Naive B cell (primary cell): ENCODE results near the gene LBR. TPM values are rescaled to one million over a fixed set of nuclear protein-coding genes. Genes with fewer than 3 reads are reported as not detected.

Source experiments
- ATAC-seq, 2 donors: fragments of 150-1000 bp; cut with Tn5 transposase; 2 replicates each; pipeline ENCODE4 v1.10.0; 2021; ENCODE audit warnings: low read depth in 2 of 2, mild to moderate bottlenecking in 2 of 2, moderate library complexity in 2 of 2
- DNase-seq: peaks from one replicate; pipeline ENCODE4 v3.0.0; 2022
- H3K27ac Mint-ChIP-seq, 6 donors: one replicate each; pipeline ENCODE4 v1.8.0; 2020 to 2022; ENCODE audit warnings: mild to moderate bottlenecking in 6 of 6, mixed read lengths in 6 of 6, moderate library complexity in 5 of 6, inconsistent platforms in 2 of 6
- H3K27me3 Mint-ChIP-seq, 3 donors: one replicate each; pipeline ENCODE4 v1.8.0; 2021 to 2022; ENCODE audit warnings: mixed read lengths in 3 of 3, mild to moderate bottlenecking in 1 of 3
- H3K36me3 Mint-ChIP-seq, 2 donors: one replicate each; pipeline ENCODE4 v1.8.0; 2020 to 2022; ENCODE audit warnings: mixed read lengths in 2 of 2, inconsistent platforms in 1 of 2, mild to moderate bottlenecking in 1 of 2
- H3K4me1 Mint-ChIP-seq, 3 donors: one replicate each; pipeline ENCODE4 v1.8.0; 2020 to 2022; ENCODE audit warnings: mixed read lengths in 3 of 3, inconsistent platforms in 1 of 3, mild to moderate bottlenecking in 1 of 3, moderate library complexity in 1 of 3
- H3K4me3 Mint-ChIP-seq, 8 donors: one replicate each; pipeline ENCODE4 v1.8.0; 2020 to 2022; ENCODE audit warnings: mild to moderate bottlenecking in 8 of 8, mixed read lengths in 8 of 8, moderate library complexity in 8 of 8, inconsistent platforms in 2 of 8
- H3K9me3 Mint-ChIP-seq, 7 donors: one replicate each; pipeline ENCODE4 v1.8.0; 2020 to 2022; ENCODE audit warnings: mixed read lengths in 7 of 7, mild to moderate bottlenecking in 5 of 7, inconsistent platforms in 2 of 7, moderate library complexity in 1 of 7
- polyA plus RNA-seq, 6 donors: library from polyadenylated mRNA; unstranded; fragments of 300-500 nt; fragmentation: Illumina TruSeq; gene quantifications; one replicate each; pipeline ENCODE4 v1.2.3, GENCODE V29; 2021; ENCODE audit warnings: low read depth in 6 of 6

LBR gene
- polyA plus RNA-seq, 6 donors from 2014 or later, result 112 to 165 (median 146) TPM

GRCh38 chr1:225361176-225361575 lies 66.7 kb downstream of the LBR start:
- peaks cover 0 to 5% (median 0%) of the 10 kb centered on the region in 3 donors for H3K27me3 Mint-ChIP-seq

GRCh38 chr1:225360119-225360518 lies 67.7 kb downstream of the LBR start:
- no peak overlapping the region for H3K4me3 Mint-ChIP-seq

More at GRCh38 chr1:225361176-225361575, 66.7 kb downstream of the LBR start:
- no peak for ATAC-seq
- Mint-ChIP-seq H3K27ac (no peak overlapping the region), H3K36me3 (no peaks in the 10 kb centered on the region), H3K9me3 (no peaks in the 10 kb centered on the region), H3K4me1 (peaks cover 0 to 2% (median 0%) of the 10 kb centered on the region in 3 donors), H3K4me3 (no peak overlapping the region)
- no peak for DNase-seq

GRCh38 chr1:225355863-225356262 lies 72.0 kb downstream of the LBR start:
- Mint-ChIP-seq H3K27me3 (peaks cover 0 to 5% (median 0%) of the 10 kb centered on the region in 3 donors), H3K4me3 (no peak overlapping the region), H3K27ac (no peak overlapping the region)

More at GRCh38 chr1:225360119-225360518, 67.7 kb downstream of the LBR start:
- no peak overlapping the region for H3K27ac Mint-ChIP-seq
- ATAC-seq, result no peak
- no peaks in the 10 kb centered on the region for H3K9me3 Mint-ChIP-seq
- H3K27me3 Mint-ChIP-seq, result peaks cover 0 to 5% (median 0%) of the 10 kb centered on the region in 3 donors
- H3K4me1 Mint-ChIP-seq, result peaks cover 0 to 2% (median 0%) of the 10 kb centered on the region in 3 donors
- DNase-seq, result no peak
- H3K36me3 Mint-ChIP-seq, result no peaks in the 10 kb centered on the region

GRCh38 chr1:225354906-225355305 lies 72.9 kb downstream of the LBR start:
- peaks cover 0 to 5% (median 0%) of the 10 kb centered on the region in 3 donors for H3K27me3 Mint-ChIP-seq
- H3K4me3 Mint-ChIP-seq, result no peak overlapping the region

More at GRCh38 chr1:225355863-225356262, 72.0 kb downstream of the LBR start:
- no peak for DNase-seq
- no peak for ATAC-seq
- H3K9me3 Mint-ChIP-seq, result no peaks in the 10 kb centered on the region
- H3K36me3 Mint-ChIP-seq, result no peaks in the 10 kb centered on the region
- H3K4me1 Mint-ChIP-seq, result peaks cover 0 to 2% (median 0%) of the 10 kb centered on the region in 3 donors

More at GRCh38 chr1:225354906-225355305, 72.9 kb downstream of the LBR start:
- no peaks in the 10 kb centered on the region for H3K36me3 Mint-ChIP-seq
- H3K27ac Mint-ChIP-seq, result no peak overlapping the region
- ATAC-seq (no peak), DNase-seq (no peak)
- no peaks in the 10 kb centered on the region for H3K4me1 Mint-ChIP-seq
- H3K9me3 Mint-ChIP-seq, result no peaks in the 10 kb centered on the region

Other genes starting within 250 kb of the LBR start
- gene ENAH, start 225.1 kb upstream of the LBR start, polyA plus RNA-seq, result 1 to 10 TPM in 4 of 6 donors, under 1 TPM in 2; 0.23 to 3.6 (median 2.0) TPM